Mucosa of descending colon (tissue), 3 donors: ENCODE measurements around the gene QRSL1. TPM values are rescaled to one million over a fixed set of nuclear protein-coding genes. Genes with fewer than 3 reads are reported as not detected.
"Not testable (repeated sequence)": the region's sequence is repeated elsewhere in the genome, so short reads cannot be mapped to it uniquely, and the experiment has no call there.

Experiments
- ATAC-seq: fragments of 200-7000 bp; cut with Tn5 transposase; one replicate; pipeline ENCODE4 v1.9.1; 2020; ENCODE audit warnings: mild to moderate bottlenecking, moderate library complexity
- DNase-seq, 3 donors: peaks; one replicate each; pipeline ENCODE4 v3.0.0-alpha.2; 2020
- H3K36me3 ChIP-seq: fragments of 200-600 bp; one replicate; pipeline ENCODE4 v1.8.0; 2021; ENCODE audit warnings: low read depth, mild to moderate bottlenecking
- H3K4me1 ChIP-seq: fragments of 200-600 bp; one replicate; pipeline ENCODE4 v1.8.0; 2021; ENCODE audit warnings: low read depth, mild to moderate bottlenecking
- H3K4me3 ChIP-seq: fragments of 200-600 bp; one replicate; pipeline ENCODE4 v1.8.0; 2021; ENCODE audit warnings: mild to moderate bottlenecking
- H3K9me3 ChIP-seq: fragments of 200-600 bp; one replicate; pipeline ENCODE4 v1.8.0; 2021; ENCODE audit warnings: mild to moderate bottlenecking
- CTCF ChIP-seq: fragments of 200-600 bp; IDR thresholded peaks from one replicate; pipeline ENCODE4 v1.8.0; 2022; ENCODE audit warnings: antibody characterized with exemption, mild to moderate bottlenecking
- intact Hi-C, 2 donors: fragments of 100-400 bp; cut with DNase I in 1 of 2; cut with micrococcal nuclease in 1 of 2; formaldehyde crosslinking; loops; one replicate each; pipeline versions ENCODE4 v1.11.0 to v1.11.1; 2022; cut with DNase I, micrococcal nuclease
- total RNA-seq, 3 donors: library from RNA; stranded (reverse); fragmentation: NEBNext Ultra II Directional in 2 of 3; extraction: Animal tissue kit (Norgen Biotek cat#: 25700) in 2 of 3; gene quantifications; one replicate each; pipeline versions ENCODE4 v1.2.1 to v1.2.4, GENCODE V29; 2021 to 2023
- donor health status: DM: no; HTN: no; CAD: no; lungs with moderate emphysema.
- donor health status: DM: no; HTN: no; CAD: no.
- donor health status: DM: no; HTN: yes; CAD: no.

QRSL1 gene
- total RNA-seq, 3 donors from 2014 or later, result 13.1 to 19.4 (median 15.2) TPM

GRCh38 chr6:106626485-106626884, 2.9 kb upstream of the QRSL1 start:
- TF ChIP-seq CTCF, result no peak
- H3K9me3 ChIP-seq, result no peaks in the 10 kb centered on the region
- H3K4me3 ChIP-seq, result no peak overlapping the region
- ATAC-seq, result no peak
- H3K4me1 ChIP-seq, result peaks cover 9% of the 10 kb centered on the region
- no peak for DNase-seq
- no peaks in the 10 kb centered on the region for H3K36me3 ChIP-seq
- intact Hi-C loops, result no loop called here

- intact Hi-C loops, H3K4me1 ChIP-seq, H3K9me3 ChIP-seq, H3K4me3 ChIP-seq, H3K36me3 ChIP-seq: not testable (repeated sequence)
- ATAC-seq (peak; percentile 20), DNase-seq (peak in 1 of 3 donors; percentile 59)
Observed at GRCh38 chr6:106627760-106628159, 1.6 kb upstream of the QRSL1 start.

GRCh38 chr6:106628658-106629102, 698 bp upstream of the QRSL1 start:
- Histone ChIP-seq H3K4me1 (peaks cover 9% of the 10 kb centered on the region), H3K4me3 (peak overlapping the region; percentile 89), H3K9me3 (no peaks in the 10 kb centered on the region), H3K36me3 (no peaks in the 10 kb centered on the region)
- no peak for TF ChIP-seq CTCF
- intact Hi-C loops, result no loop called here
- DNase-seq (peak in 1 of 3 donors; percentile 25), ATAC-seq (peak; percentile 12)

- Histone ChIP-seq H3K9me3 (no peaks in the 10 kb centered on the region), H3K4me1 (peaks cover 9% of the 10 kb centered on the region), H3K4me3 (peak overlapping the region; percentile 89), H3K36me3 (no peaks in the 10 kb centered on the region)
- ATAC-seq (no peak), DNase-seq (no peak)
- intact Hi-C loops, result no loop called here
- TF ChIP-seq CTCF, result no peak
Observed at GRCh38 chr6:106629859-106630163, 433 bp downstream of the QRSL1 start.

GRCh38 chr6:106630366-106630765, 988 bp downstream of the QRSL1 start:
- DNase-seq, result peak in 1 of 3 donors; percentile 18
- TF ChIP-seq CTCF, result no peak
- Histone ChIP-seq H3K9me3 (no peaks in the 10 kb centered on the region), H3K36me3 (no peaks in the 10 kb centered on the region), H3K4me1 (peaks cover 9% of the 10 kb centered on the region), H3K4me3 (no peak overlapping the region)
- intact Hi-C loops, result no loop called here
- ATAC-seq, result peak; percentile 54

GRCh38 chr6:106631346-106631745, 2.0 kb downstream of the QRSL1 start:
- no peak for TF ChIP-seq CTCF
- ATAC-seq (no peak), DNase-seq (no peak)
- Histone ChIP-seq H3K4me3 (no peak overlapping the region), H3K36me3 (no peaks in the 10 kb centered on the region), H3K9me3 (no peaks in the 10 kb centered on the region), H3K4me1 (peaks cover 9% of the 10 kb centered on the region)
- intact Hi-C loops, result no loop called here
